K562 (cell line): ENCODE data around the gene ANKRD13D. TPM values are rescaled to one million over a fixed set of nuclear protein-coding genes. Genes with fewer than 3 reads are reported as not detected.

Source experiments
- ARID4B ChIP-seq: sonication (generic); formaldehyde crosslinking; IDR thresholded peaks from 2 replicates; pipeline ENCODE4 v1.8.0; 2022; ENCODE audit warnings: mild to moderate bottlenecking, missing genetic modification reagents
- DNMT1 ChIP-seq: fragments of 450-650 bp; IDR thresholded peaks from 2 replicates; pipeline ENCODE4 v1.6.1; 2016; ENCODE audit warnings: antibody characterized with exemption, mild to moderate bottlenecking
- EZH2 ChIP-seq: IDR thresholded peaks from 2 replicates; pipeline ENCODE4 v1.6.1; 2012; ENCODE audit warnings: low read depth, mild to moderate bottlenecking, inconsistent platforms, low read length, borderline replicate concordance
- FOXM1 ChIP-seq, 2 experiments: fragments of 450-650 bp in 1 of 2; sonication (generic) in 1 of 2; formaldehyde crosslinking in 1 of 2; IDR thresholded peaks; 2 replicates each; pipeline versions ENCODE4 v1.6.1 to v1.9.0; 2017 to 2022; ENCODE audit warnings: low read depth in 2 of 2, mild to moderate bottlenecking in 2 of 2, missing genetic modification reagents in 1 of 2, moderate library complexity in 1 of 2
- MBD1 ChIP-seq: fragments of 250-450 bp; sonication (Bioruptor Pico); IDR thresholded peaks from 2 replicates; pipeline ENCODE4 v1.8.0; 2022; ENCODE audit warnings: inconsistent platforms
- MITF ChIP-seq: IDR thresholded peaks from 2 replicates; pipeline ENCODE4 v1.6.1; 2014; ENCODE audit warnings: antibody characterized with exemption
- MTA3 ChIP-seq: fragments of 450-650 bp; formaldehyde crosslinking; IDR thresholded peaks from 2 replicates; pipeline ENCODE4 v1.6.1; 2017; ENCODE audit warnings: mild to moderate bottlenecking, borderline replicate concordance
- MXI1 ChIP-seq: IDR thresholded peaks from 2 replicates; pipeline ENCODE4 v1.6.1; 2011; ENCODE audit warnings: low read depth, mild to moderate bottlenecking, improper control_type of control experiment, low read length
- PREB ChIP-seq: sonication (generic); formaldehyde crosslinking; IDR thresholded peaks from 2 replicates; pipeline ENCODE4 v1.8.1; 2023; ENCODE audit warnings: mild to moderate bottlenecking, missing genetic modification reagents
- SIN3B ChIP-seq: fragments of 450-650 bp; IDR thresholded peaks from 2 replicates; pipeline ENCODE4 v1.6.1; 2017; ENCODE audit warnings: low read depth, mild to moderate bottlenecking, moderate library complexity
- ZNF12 ChIP-seq: sonication (generic); formaldehyde crosslinking; IDR thresholded peaks from 2 replicates; pipeline ENCODE4 v1.4.0; 2020; ENCODE audit warnings: mild to moderate bottlenecking, missing genetic modification reagents
- ZNF140 ChIP-seq: fragments of 250-450 bp; sonication (Bioruptor Pico); IDR thresholded peaks from 2 replicates; pipeline ENCODE4 v1.8.0; 2021; ENCODE audit warnings: moderate library complexity, mild to moderate bottlenecking, inconsistent platforms
- ZNF282 ChIP-seq: sonication (generic); formaldehyde crosslinking; IDR thresholded peaks from 2 replicates; pipeline ENCODE4 v1.8.1; 2023; ENCODE audit warnings: missing genetic modification reagents
- ZNF395 ChIP-seq: fragments of 200-800 bp; sonication (Bioruptor generic); IDR thresholded peaks from 2 replicates; pipeline ENCODE4 v1.6.1; 2017; ENCODE audit warnings: missing genetic modification characterization, missing compliant biosample characterization
- ZNF583 ChIP-seq: fragments of 250-450 bp; sonication (Bioruptor Pico); IDR thresholded peaks from 2 replicates; pipeline ENCODE4 v1.4.0; 2020
- ZNF717 ChIP-seq: fragments of 250-450 bp; sonication (Bioruptor Pico); IDR thresholded peaks from 2 replicates; pipeline ENCODE4 v1.5.0; 2021
- ZNF764 ChIP-seq: fragments of 250-450 bp; sonication (Bioruptor Pico); IDR thresholded peaks from 2 replicates; pipeline ENCODE4 v1.4.0; 2020; ENCODE audit warnings: low read depth, mild to moderate bottlenecking, moderate library complexity
- polyA plus RNA-seq, 8 experiments: library from polyadenylated mRNA; depleted of rRNA in 4 of 8; stranded (reverse) in 5 of 8; unstranded in 3 of 8; fragments of >200 nt; fragmentation: Nextera tagmentation in 2 of 8; fragmentation: Illumina TruSeq in 1 of 8; extraction: Ambion mirVana in 2 of 8; extraction: Trizol in 1 of 8; gene quantifications; 2 replicates each; pipeline versions ENCODE4 v1.2.1 to v1.2.3, GENCODE V29; 2011 to 2014; ENCODE audit warnings: inconsistent platforms in 1 of 8, missing spikeins in 1 of 8
- total RNA-seq, 7 experiments: library from RNA; depleted of rRNA in 6 of 7; stranded (reverse); fragments of >200 nt in 6 of 7; fragmentation: Illumina TruSeq in 2 of 7; extraction: Trizol in 2 of 7; gene quantifications; 2 replicates each; pipeline versions ENCODE4 v1.2.1 to v1.2.3, GENCODE V29; 2011 to 2021; ENCODE audit warnings: low replicate concordance in 1 of 7

The ANKRD13D gene
- total and polyA plus RNA-seq, 9 of the 15 experiments (the other 6 are each of a cell fraction or from before 2014, with no cell fraction given): 0.94 to 40.9 (median 22.4) TPM

GRCh38 chr11:67277231-67277961, 11.7 kb upstream of the ANKRD13D start (continued):
- TF ChIP-seq ARID4B (CRISPR knock-in tag): peak; percentile 83; the same call in 1 of the 2 replicates
- peak; percentile 84; the same call in 1 of the 2 replicates for TF ChIP-seq ZNF717 (CRISPR knock-in tag)
- no peak for TF ChIP-seq MITF
- TF ChIP-seq ZNF583: peak; percentile 90
- 0 out of 2 replicates have a peak, but pooled peaks have one; percentile 25 for TF ChIP-seq ZNF12 (CRISPR knock-in tag)
- 0 out of 2 replicates have a peak, but pooled peaks have one; percentile 28 for TF ChIP-seq MTA3
- peak; percentile 97 for TF ChIP-seq ZNF395 (CRISPR knock-in tag)
- no peak for TF ChIP-seq ZNF282 (CRISPR knock-in tag)
- TF ChIP-seq ZNF140 (CRISPR knock-in tag): no peak
- 0 out of 2 replicates have a peak, but pooled peaks have one; percentile 8 for TF ChIP-seq SIN3B
- TF ChIP-seq EZH2: no peak
- TF ChIP-seq ZNF764: 0 out of 2 replicates have a peak, but pooled peaks have one; percentile 21
- peak; percentile 66 for TF ChIP-seq FOXM1 (IDR thresholded peaks at IDR 0.05; ENCODE audit: low read depth)
- TF ChIP-seq FOXM1 (CRISPR knock-in tag; IDR thresholded peaks at IDR 0.05; ENCODE audit: low read depth): no peak
- TF ChIP-seq PREB: no peak
- no peak for TF ChIP-seq MBD1
- no peak for TF ChIP-seq DNMT1
- peak; percentile 31; the same call in 1 of the 2 replicates for TF ChIP-seq MXI1
